DOHH2 (cell line): ENCODE results near the gene TRNP1.

ENCODE experiments used
- H3F3A ChIP-seq: fragments of 200-600 bp; sonication (generic), shearing (Covaris generic); 2 replicates; pipeline ENCODE4 v1.6.0; 2016; ENCODE audit warnings: antibody characterized with exemption, mild to moderate bottlenecking; ENCODE audit not compliant: control insufficient read depth, insufficient read depth
- H3K27ac ChIP-seq: fragments of 200-600 bp; sonication (generic); 2 replicates; pipeline ENCODE4 v1.5.1; 2014; ENCODE audit warnings: low read depth, mild to moderate bottlenecking, low read length, moderate library complexity
- H3K27me3 ChIP-seq: fragments of 200-600 bp; sonication (generic); 2 replicates; pipeline ENCODE4 v1.6.1; 2014; ENCODE audit warnings: mild to moderate bottlenecking, low read length, mixed read lengths; ENCODE audit not compliant: control insufficient read depth
- H3K36me3 ChIP-seq: fragments of 200-600 bp; sonication (generic); 2 replicates; pipeline ENCODE4 v1.6.1; 2014; ENCODE audit warnings: mild to moderate bottlenecking, low read length, moderate library complexity, mixed read lengths; ENCODE audit not compliant: control insufficient read depth
- H3K4me1 ChIP-seq: fragments of 200-600 bp; sonication (generic); 2 replicates; pipeline ENCODE4 v1.6.1; 2014; ENCODE audit warnings: mild to moderate bottlenecking, low read length, mixed read lengths; ENCODE audit not compliant: control insufficient read depth
- H3K4me2 ChIP-seq: fragments of 200-600 bp; sonication (generic); 2 replicates; pipeline ENCODE4 v1.6.0; 2014; ENCODE audit warnings: mild to moderate bottlenecking, low read length, moderate library complexity
- H3K4me3 ChIP-seq: fragments of 200-600 bp; sonication (generic); 2 replicates; pipeline ENCODE4 v1.5.1; 2014; ENCODE audit warnings: mild to moderate bottlenecking, low read length, mixed read lengths
- H3K79me2 ChIP-seq: fragments of 200-600 bp; sonication (generic); 2 replicates; pipeline ENCODE4 v1.6.1; 2014; ENCODE audit warnings: mild to moderate bottlenecking, low read length, mixed read lengths; ENCODE audit not compliant: control insufficient read depth
- H3K9me2 ChIP-seq: fragments of 200-600 bp; sonication (generic); replicated peaks from 2 replicates; pipeline ENCODE4 v1.6.1; 2014; ENCODE audit warnings: mild to moderate bottlenecking, low read length, mixed read lengths; ENCODE audit not compliant: control insufficient read depth
- H3K9me3 ChIP-seq: fragments of 200-600 bp; sonication (generic); 2 replicates; pipeline ENCODE4 v1.6.1; 2014; ENCODE audit warnings: antibody characterized with exemption, low read length, mixed read lengths; ENCODE audit not compliant: control insufficient read depth, insufficient read depth
- H4K20me1 ChIP-seq: fragments of 200-600 bp; sonication (generic); 2 replicates; pipeline ENCODE4 v1.6.0; 2014; ENCODE audit warnings: low read depth, mild to moderate bottlenecking, antibody characterized with exemption, low read length, moderate library complexity; ENCODE audit not compliant: control insufficient read depth, insufficient read depth
- EZH2phosphoT487 ChIP-seq: fragments of 200-600 bp; sonication (generic); IDR thresholded peaks from 2 replicates; pipeline ENCODE4 v1.6.1; 2017; ENCODE audit warnings: borderline replicate concordance, mild to moderate bottlenecking, antibody characterized with exemption, low read length, moderate library complexity, mixed read lengths
- TF ChIP-seq, protein P1 (sequence below): fragments of 200-600 bp; sonication (generic); IDR thresholded peaks from one replicate; pipeline ENCODE4 v1.5.1; 2014; ENCODE audit warnings: antibody characterized with exemption, mild to moderate bottlenecking, low read depth, low read length; ENCODE audit not compliant: poor library complexity, severe bottlenecking

TRNP1 gene

GRCh38 chr1:27005166-27005530 is 11.7 kb downstream of the TRNP1 start:
- Histone ChIP-seq H3K36me3 (no peaks in the 10 kb centered on the region), H3K4me3 (no peak overlapping the region), H3K79me2 (no peaks in the 10 kb centered on the region), H3F3A (no peaks in the 10 kb centered on the region), H3K4me2 (no peak overlapping the region), H3K9me2 (no peaks in the 10 kb centered on the region), H3K27ac (no peak overlapping the region), H3K9me3 (no peaks in the 10 kb centered on the region), H3K27me3 (peaks cover 14% of the 10 kb centered on the region), H4K20me1 (no peaks in the 10 kb centered on the region), H3K4me1 (peaks cover 14% of the 10 kb centered on the region)
- no peak for TF ChIP-seq EZH2phosphoT487
- TF ChIP-seq, protein P1, sequence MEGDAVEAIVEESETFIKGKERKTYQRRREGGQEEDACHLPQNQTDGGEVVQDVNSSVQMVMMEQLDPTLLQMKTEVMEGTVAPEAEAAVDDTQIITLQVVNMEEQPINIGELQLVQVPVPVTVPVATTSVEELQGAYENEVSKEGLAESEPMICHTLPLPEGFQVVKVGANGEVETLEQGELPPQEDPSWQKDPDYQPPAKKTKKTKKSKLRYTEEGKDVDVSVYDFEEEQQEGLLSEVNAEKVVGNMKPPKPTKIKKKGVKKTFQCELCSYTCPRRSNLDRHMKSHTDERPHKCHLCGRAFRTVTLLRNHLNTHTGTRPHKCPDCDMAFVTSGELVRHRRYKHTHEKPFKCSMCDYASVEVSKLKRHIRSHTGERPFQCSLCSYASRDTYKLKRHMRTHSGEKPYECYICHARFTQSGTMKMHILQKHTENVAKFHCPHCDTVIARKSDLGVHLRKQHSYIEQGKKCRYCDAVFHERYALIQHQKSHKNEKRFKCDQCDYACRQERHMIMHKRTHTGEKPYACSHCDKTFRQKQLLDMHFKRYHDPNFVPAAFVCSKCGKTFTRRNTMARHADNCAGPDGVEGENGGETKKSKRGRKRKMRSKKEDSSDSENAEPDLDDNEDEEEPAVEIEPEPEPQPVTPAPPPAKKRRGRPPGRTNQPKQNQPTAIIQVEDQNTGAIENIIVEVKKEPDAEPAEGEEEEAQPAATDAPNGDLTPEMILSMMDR = no peak

GRCh38 chr1:27005648-27006496 is 12.4 kb downstream of the TRNP1 start:
- no peaks in the 10 kb centered on the region for H3K9me3 ChIP-seq
- no peak overlapping the region for H3K4me2 ChIP-seq
- H3K27ac ChIP-seq = no peak overlapping the region

GRCh38 chr1:27006683-27007082 is 13.2 kb downstream of the TRNP1 start:
- H3K79me2 ChIP-seq = no peaks in the 10 kb centered on the region
- H3F3A ChIP-seq = no peaks in the 10 kb centered on the region
- H4K20me1 ChIP-seq = no peaks in the 10 kb centered on the region
- H3K27me3 ChIP-seq = peaks cover 6% of the 10 kb centered on the region
- no peaks in the 10 kb centered on the region for H3K9me3 ChIP-seq
- no peaks in the 10 kb centered on the region for H3K36me3 ChIP-seq
- peaks cover 10% of the 10 kb centered on the region for H3K4me1 ChIP-seq
- no peaks in the 10 kb centered on the region for H3K9me2 ChIP-seq
- TF ChIP-seq, protein P1 = no peak
- no peak for TF ChIP-seq EZH2phosphoT487
- H3K4me3 ChIP-seq = no peak overlapping the region
- H3K4me2 ChIP-seq = no peak overlapping the region
- H3K27ac ChIP-seq = no peak overlapping the region

More at GRCh38 chr1:27005648-27006496, 12.4 kb downstream of the TRNP1 start:
- no peaks in the 10 kb centered on the region for H3K79me2 ChIP-seq
- no peak for TF ChIP-seq EZH2phosphoT487
- TF ChIP-seq, protein P1 = no peak
- no peaks in the 10 kb centered on the region for H3K9me2 ChIP-seq
- no peaks in the 10 kb centered on the region for H3F3A ChIP-seq
- peaks cover 8% of the 10 kb centered on the region for H3K27me3 ChIP-seq
- H3K36me3 ChIP-seq = no peaks in the 10 kb centered on the region
- H3K4me3 ChIP-seq = no peak overlapping the region
- H4K20me1 ChIP-seq = no peaks in the 10 kb centered on the region
- H3K4me1 ChIP-seq = peaks cover 14% of the 10 kb centered on the region
